ENCODE results near the gene ZSWIM6. TPM values are rescaled to one million over a fixed set of nuclear protein-coding genes. Genes with fewer than 3 reads are reported as not detected.

ZSWIM6 gene
- total RNA-seq, 8 experiments from 2014 or later = 8.2 to 54.3 (median 20.2) TPM

GRCh38 chr5:61340775-61341361, 8.8 kb downstream of the ZSWIM6 start:
- ATAC-seq (replicated peaks in 6 of 8) = peak in 1 of 8 experiments; percentile 10
- H3K4me1 ChIP-seq (replicated peaks in 1 of 2) = peaks cover 15 to 41% of the 10 kb centered on the region in 2 donors
- no peak overlapping the region for H3K27ac ChIP-seq
- H3K4me3 ChIP-seq = no peak overlapping the region
- in situ Hi-C loops (cut with MboI; ENCODE audit: low pct_unique_long_range_greater_than_20kb in 2 of 9, low sequenced_read_pairs in 9 of 9, unreplicated experiment in 9 of 9) = loop anchor here in 1 of 9 experiments (25.0 kb wide), 1 partner anchor 296 kb away; no protein-coding TSS in a partner anchor
- WGBS, 10 experiments = 71 to 100% (median 92%) methylated on average over 1 to 3 of the region's 3 CpGs; no CpG with 5 or more reads in 5 of the 10 experiments

GRCh38 chr5:61342071-61342501, 10.0 kb downstream of the ZSWIM6 start:
- in situ Hi-C loops (cut with MboI; ENCODE audit: low pct_unique_long_range_greater_than_20kb in 2 of 9, low sequenced_read_pairs in 9 of 9, unreplicated experiment in 9 of 9) = loop anchor here in 1 of 9 experiments (25.0 kb wide), 1 partner anchor 295 kb away; no protein-coding TSS in a partner anchor
- peak in 3 of 8 experiments; percentile 32 to 87 (median 69) for ATAC-seq (replicated peaks in 6 of 8)
- peaks cover 17 to 41% of the 10 kb centered on the region in 2 donors for H3K4me1 ChIP-seq (replicated peaks in 1 of 2)

GRCh38 chr5:61344187-61344944, 12.3 kb downstream of the ZSWIM6 start:
- no peak overlapping the region for H3K27ac ChIP-seq
- ATAC-seq (replicated peaks in 6 of 8) = peak in 6 of 8 experiments; percentile 27 to 51 (median 43)

More at GRCh38 chr5:61342071-61342501, 10.0 kb downstream of the ZSWIM6 start:
- 21 to 100% (median 88%) methylated on average over 1 to 4 of the region's 4 CpGs for WGBS, 10 experiments
- Histone ChIP-seq H3K4me3 (no peak overlapping the region), H3K27ac (no peak overlapping the region)

GRCh38 chr5:61346511-61346910, 14.5 kb downstream of the ZSWIM6 start:
- ATAC-seq (replicated peaks in 6 of 8) = peak in 1 of 8 experiments; percentile 36
- WGBS, 10 experiments = 34 to 100% (median 100%) methylated on average over 1 to 2 of the region's 2 CpGs; no CpG with 5 or more reads in 1 of the 10 experiments
- in situ Hi-C loops (cut with MboI; ENCODE audit: low pct_unique_long_range_greater_than_20kb in 2 of 9, low sequenced_read_pairs in 9 of 9, unreplicated experiment in 9 of 9) = loop anchor here in 1 of 9 experiments (25.0 kb wide), 1 partner anchor 291 kb away; no protein-coding TSS in a partner anchor
- Histone ChIP-seq H3K4me3 (no peak overlapping the region), H3K4me1 (replicated peaks in 1 of 2) (peaks cover 29 to 40% of the 10 kb centered on the region in 2 donors), H3K27ac (no peak overlapping the region)

More at GRCh38 chr5:61344187-61344944, 12.3 kb downstream of the ZSWIM6 start:
- in situ Hi-C loops (cut with MboI; ENCODE audit: low pct_unique_long_range_greater_than_20kb in 2 of 9, low sequenced_read_pairs in 9 of 9, unreplicated experiment in 9 of 9) = loop anchor here in 1 of 9 experiments (25.0 kb wide), 1 partner anchor 293 kb away; no protein-coding TSS in a partner anchor
- WGBS, 10 experiments = 40 to 80% (median 61%) methylated on average over 1 to 6 of the region's 6 CpGs; no CpG with 5 or more reads in 2 of the 10 experiments
- Histone ChIP-seq H3K4me3 (no peak overlapping the region), H3K4me1 (replicated peaks in 1 of 2) (peaks cover 16 to 34% of the 10 kb centered on the region in 2 donors)

GRCh38 chr5:61347080-61347479, 15.0 kb downstream of the ZSWIM6 start:
- in situ Hi-C loops (cut with MboI; ENCODE audit: low pct_unique_long_range_greater_than_20kb in 2 of 9, low sequenced_read_pairs in 9 of 9, unreplicated experiment in 9 of 9) = loop anchor here in 1 of 9 experiments (25.0 kb wide), 1 partner anchor 290 kb away; no protein-coding TSS in a partner anchor
- no peak overlapping the region for H3K4me3 ChIP-seq
- H3K4me1 ChIP-seq (replicated peaks in 1 of 2) = peaks cover 29 to 40% of the 10 kb centered on the region in 2 donors
- WGBS, 10 experiments = 80 to 100% (median 96%) methylated on average over 1 to 3 of the region's 3 CpGs
- no peak overlapping the region for H3K27ac ChIP-seq
- ATAC-seq (replicated peaks in 6 of 8) = no peak

GRCh38 chr5:61348447-61348846, 16.4 kb downstream of the ZSWIM6 start:
- in situ Hi-C loops (cut with MboI; ENCODE audit: low pct_unique_long_range_greater_than_20kb in 2 of 9, low sequenced_read_pairs in 9 of 9, unreplicated experiment in 9 of 9) = loop anchor here in 1 of 9 experiments (25.0 kb wide), 1 partner anchor 289 kb away; no protein-coding TSS in a partner anchor

GRCh38 chr5:61349935-61350334, 17.9 kb downstream of the ZSWIM6 start:
- Histone ChIP-seq H3K27ac (no peak overlapping the region), H3K4me1 (replicated peaks in 1 of 2) (peaks cover 21 to 27% of the 10 kb centered on the region in 2 donors), H3K4me3 (no peak overlapping the region)
- ATAC-seq (replicated peaks in 6 of 8) = peak in 3 of 8 experiments; percentile 24 to 43 (median 39)
- in situ Hi-C loops (cut with MboI; ENCODE audit: low pct_unique_long_range_greater_than_20kb in 2 of 9, low sequenced_read_pairs in 9 of 9, unreplicated experiment in 9 of 9) = loop anchor here in 1 of 9 experiments (25.0 kb wide), 1 partner anchor 287 kb away; no protein-coding TSS in a partner anchor

More at GRCh38 chr5:61348447-61348846, 16.4 kb downstream of the ZSWIM6 start:
- ATAC-seq (replicated peaks in 6 of 8) = no peak
- WGBS, 10 experiments = 41 to 88% (median 61%) methylated on average over 1 to 2 of the region's 2 CpGs
- Histone ChIP-seq H3K4me1 (replicated peaks in 1 of 2) (peaks cover 29 to 38% of the 10 kb centered on the region in 2 donors), H3K27ac (no peak overlapping the region), H3K4me3 (no peak overlapping the region)

GRCh38 chr5:61350535-61350934, 18.5 kb downstream of the ZSWIM6 start:
- in situ Hi-C loops (cut with MboI; ENCODE audit: low pct_unique_long_range_greater_than_20kb in 2 of 9, low sequenced_read_pairs in 9 of 9, unreplicated experiment in 9 of 9) = no loop called here
- ATAC-seq (replicated peaks in 6 of 8) = no peak
- no peak overlapping the region for H3K27ac ChIP-seq
- H3K4me3 ChIP-seq = no peak overlapping the region
- 80 to 100% (median 98%) methylated on average over 2 to 4 of the region's 4 CpGs; no CpG with 5 or more reads in 2 of the 10 experiments for WGBS, 10 experiments
- H3K4me1 ChIP-seq (replicated peaks in 1 of 2) = peaks cover 21% of the 10 kb centered on the region in 2 donors

- in situ Hi-C loops (cut with MboI; ENCODE audit: low pct_unique_long_range_greater_than_20kb in 2 of 9, low sequenced_read_pairs in 9 of 9, unreplicated experiment in 9 of 9) = no loop called here
- WGBS, 10 experiments = 80 to 100% (median 97%) methylated on average over 1 to 2 of the region's 2 CpGs; no CpG with 5 or more reads in 4 of the 10 experiments
- ATAC-seq (replicated peaks in 6 of 8) = peak in 1 of 8 experiments; percentile 44
- no peak overlapping the region for H3K27ac ChIP-seq
- H3K4me3 ChIP-seq = no peak overlapping the region
- H3K4me1 ChIP-seq (replicated peaks in 1 of 2) = peaks cover 18 to 20% of the 10 kb centered on the region in 2 donors
Observed at GRCh38 chr5:61351733-61352132, 19.7 kb downstream of the ZSWIM6 start.

- H3K4me1 ChIP-seq (replicated peaks in 1 of 2) = peaks cover 18 to 20% of the 10 kb centered on the region in 2 donors
- ATAC-seq (replicated peaks in 6 of 8) = peak in 3 of 8 experiments; percentile 70 to 86 (median 83)
- in situ Hi-C loops (cut with MboI; ENCODE audit: low pct_unique_long_range_greater_than_20kb in 2 of 9, low sequenced_read_pairs in 9 of 9, unreplicated experiment in 9 of 9) = no loop called here
- H3K4me3 ChIP-seq = no peak overlapping the region
- H3K27ac ChIP-seq = no peak overlapping the region
Observed at GRCh38 chr5:61352180-61352579, 20.1 kb downstream of the ZSWIM6 start.

- no peak for ATAC-seq (replicated peaks in 6 of 8)
- Histone ChIP-seq H3K27ac (no peak overlapping the region), H3K4me1 (replicated peaks in 1 of 2) (peaks cover 18 to 20% of the 10 kb centered on the region in 2 donors), H3K4me3 (no peak overlapping the region)
- 60 to 100% (median 91%) methylated on average over 1 to 3 of the region's 3 CpGs; no CpG with 5 or more reads in 1 of the 10 experiments for WGBS, 10 experiments
- in situ Hi-C loops (cut with MboI; ENCODE audit: low pct_unique_long_range_greater_than_20kb in 2 of 9, low sequenced_read_pairs in 9 of 9, unreplicated experiment in 9 of 9) = no loop called here
Observed at GRCh38 chr5:61352612-61353156, 20.6 kb downstream of the ZSWIM6 start.

GRCh38 chr5:61353293-61353692, 21.2 kb downstream of the ZSWIM6 start:
- WGBS, 10 experiments = 80 to 100% (median 100%) methylated on average over 1 of the region's 1 CpG; no CpG with 5 or more reads in 4 of the 10 experiments
- in situ Hi-C loops (cut with MboI; ENCODE audit: low pct_unique_long_range_greater_than_20kb in 2 of 9, low sequenced_read_pairs in 9 of 9, unreplicated experiment in 9 of 9) = no loop called here
- peaks cover 18 to 20% of the 10 kb centered on the region in 2 donors for H3K4me1 ChIP-seq (replicated peaks in 1 of 2)
- no peak overlapping the region for H3K27ac ChIP-seq
- no peak overlapping the region for H3K4me3 ChIP-seq
- no peak for ATAC-seq (replicated peaks in 6 of 8)

Data from motor neuron (in vitro differentiated cells).